ENCODE measurements around the gene STYXL1.

The STYXL1 gene

DNA sequence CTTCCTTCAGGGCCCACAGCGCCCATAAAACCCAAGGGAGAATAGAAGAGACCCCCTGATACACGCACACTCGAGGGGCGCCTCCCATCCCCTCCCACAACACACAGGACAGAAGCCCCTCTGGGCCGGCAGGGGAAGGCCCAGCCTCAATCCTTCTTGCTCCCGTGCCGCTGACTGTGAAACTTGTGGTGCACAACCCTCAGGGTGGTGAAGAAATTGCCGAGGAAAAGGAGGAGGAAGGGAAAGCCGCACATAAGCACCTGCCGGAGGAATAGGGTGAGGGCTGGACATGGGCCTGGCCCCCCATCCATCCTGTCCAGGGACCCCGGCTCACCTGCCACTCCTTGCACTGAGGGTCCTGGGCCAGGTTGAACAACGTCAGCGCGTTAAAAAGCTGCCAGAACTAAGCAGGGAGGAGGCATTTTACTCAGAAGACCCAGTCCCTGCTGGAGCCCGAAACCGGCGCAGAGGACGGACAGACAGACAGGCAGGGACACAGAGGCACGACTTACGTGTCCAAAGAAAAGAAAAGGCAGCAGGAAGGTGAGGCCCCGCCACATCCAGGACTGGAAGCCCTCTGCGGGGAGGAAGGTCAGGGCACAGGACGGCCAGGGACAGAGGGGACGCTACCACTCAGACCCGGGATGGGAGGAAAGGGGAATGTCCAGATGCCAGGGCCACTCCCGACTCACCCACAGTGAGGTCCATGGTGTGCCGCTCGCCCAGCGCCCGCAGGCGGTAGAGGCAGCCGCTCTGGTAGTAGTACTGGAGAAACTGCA is 60.6 kb downstream of the STYXL1 start:
- TF ChIP-seq, protein P1, sequence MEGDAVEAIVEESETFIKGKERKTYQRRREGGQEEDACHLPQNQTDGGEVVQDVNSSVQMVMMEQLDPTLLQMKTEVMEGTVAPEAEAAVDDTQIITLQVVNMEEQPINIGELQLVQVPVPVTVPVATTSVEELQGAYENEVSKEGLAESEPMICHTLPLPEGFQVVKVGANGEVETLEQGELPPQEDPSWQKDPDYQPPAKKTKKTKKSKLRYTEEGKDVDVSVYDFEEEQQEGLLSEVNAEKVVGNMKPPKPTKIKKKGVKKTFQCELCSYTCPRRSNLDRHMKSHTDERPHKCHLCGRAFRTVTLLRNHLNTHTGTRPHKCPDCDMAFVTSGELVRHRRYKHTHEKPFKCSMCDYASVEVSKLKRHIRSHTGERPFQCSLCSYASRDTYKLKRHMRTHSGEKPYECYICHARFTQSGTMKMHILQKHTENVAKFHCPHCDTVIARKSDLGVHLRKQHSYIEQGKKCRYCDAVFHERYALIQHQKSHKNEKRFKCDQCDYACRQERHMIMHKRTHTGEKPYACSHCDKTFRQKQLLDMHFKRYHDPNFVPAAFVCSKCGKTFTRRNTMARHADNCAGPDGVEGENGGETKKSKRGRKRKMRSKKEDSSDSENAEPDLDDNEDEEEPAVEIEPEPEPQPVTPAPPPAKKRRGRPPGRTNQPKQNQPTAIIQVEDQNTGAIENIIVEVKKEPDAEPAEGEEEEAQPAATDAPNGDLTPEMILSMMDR (conservative IDR thresholded peaks at IDR 0.05; ENCODE audit: control insufficient read depth, insufficient read depth, low read depth, low read length), result no peak
- no peak for DNase-seq (ENCODE audit: low read depth)
- no peak overlapping the region for H3K4me3 ChIP-seq (ENCODE audit: control insufficient read depth, low read depth, low read length)

DNA sequence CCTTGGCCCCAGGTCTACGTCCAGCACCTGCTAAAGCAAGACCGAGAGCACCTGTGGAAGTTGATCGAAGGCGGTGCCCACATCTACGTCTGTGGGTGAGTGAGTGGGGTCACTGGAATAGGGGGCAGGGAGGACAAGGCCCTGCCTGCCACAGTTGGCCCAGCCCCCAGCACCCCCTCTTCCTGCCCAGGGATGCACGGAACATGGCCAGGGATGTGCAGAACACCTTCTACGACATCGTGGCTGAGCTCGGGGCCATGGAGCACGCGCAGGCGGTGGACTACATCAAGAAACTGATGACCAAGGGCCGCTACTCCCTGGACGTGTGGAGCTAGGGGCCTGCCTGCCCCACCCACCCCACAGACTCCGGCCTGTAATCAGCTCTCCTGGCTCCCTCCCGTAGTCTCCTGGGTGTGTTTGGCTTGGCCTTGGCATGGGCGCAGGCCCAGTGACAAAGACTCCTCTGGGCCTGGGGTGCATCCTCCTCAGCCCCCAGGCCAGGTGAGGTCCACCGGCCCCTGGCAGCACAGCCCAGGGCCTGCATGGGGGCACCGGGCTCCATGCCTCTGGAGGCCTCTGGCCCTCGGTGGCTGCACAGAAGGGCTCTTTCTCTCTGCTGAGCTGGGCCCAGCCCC is 61.5 kb downstream of the STYXL1 start:
- DNase-seq (ENCODE audit: low read depth), result no peak
- TF ChIP-seq, protein P1 (conservative IDR thresholded peaks at IDR 0.05; ENCODE audit: control insufficient read depth, insufficient read depth, low read depth, low read length), result no peak
- H3K4me3 ChIP-seq (ENCODE audit: control insufficient read depth, low read depth, low read length), result no peak overlapping the region

DNA sequence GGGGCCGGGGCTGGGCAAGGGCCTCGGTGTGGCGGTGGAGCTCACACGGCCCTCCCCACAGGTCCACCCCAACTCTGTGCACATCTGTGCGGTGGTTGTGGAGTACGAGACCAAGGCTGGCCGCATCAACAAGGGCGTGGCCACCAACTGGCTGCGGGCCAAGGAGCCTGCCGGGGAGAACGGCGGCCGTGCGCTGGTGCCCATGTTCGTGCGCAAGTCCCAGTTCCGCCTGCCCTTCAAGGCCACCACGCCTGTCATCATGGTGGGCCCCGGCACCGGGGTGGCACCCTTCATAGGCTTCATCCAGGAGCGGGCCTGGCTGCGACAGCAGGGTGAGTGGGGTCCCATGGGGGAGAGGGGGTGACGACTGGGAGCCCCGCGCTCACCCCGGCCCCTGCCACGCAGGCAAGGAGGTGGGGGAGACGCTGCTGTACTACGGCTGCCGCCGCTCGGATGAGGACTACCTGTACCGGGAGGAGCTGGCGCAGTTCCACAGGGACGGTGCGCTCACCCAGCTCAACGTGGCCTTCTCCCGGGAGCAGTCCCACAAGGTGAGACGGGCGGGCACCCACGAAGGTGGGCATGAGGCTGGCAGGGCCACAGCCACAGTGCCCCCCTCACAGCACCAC is 62.2 kb downstream of the STYXL1 start:
- H3K4me3 ChIP-seq (ENCODE audit: control insufficient read depth, low read depth, low read length), result no peak overlapping the region
- TF ChIP-seq, protein P1 (conservative IDR thresholded peaks at IDR 0.05; ENCODE audit: control insufficient read depth, insufficient read depth, low read depth, low read length), result no peak
- peak; percentile 31 for DNase-seq (ENCODE audit: low read depth)

DNA sequence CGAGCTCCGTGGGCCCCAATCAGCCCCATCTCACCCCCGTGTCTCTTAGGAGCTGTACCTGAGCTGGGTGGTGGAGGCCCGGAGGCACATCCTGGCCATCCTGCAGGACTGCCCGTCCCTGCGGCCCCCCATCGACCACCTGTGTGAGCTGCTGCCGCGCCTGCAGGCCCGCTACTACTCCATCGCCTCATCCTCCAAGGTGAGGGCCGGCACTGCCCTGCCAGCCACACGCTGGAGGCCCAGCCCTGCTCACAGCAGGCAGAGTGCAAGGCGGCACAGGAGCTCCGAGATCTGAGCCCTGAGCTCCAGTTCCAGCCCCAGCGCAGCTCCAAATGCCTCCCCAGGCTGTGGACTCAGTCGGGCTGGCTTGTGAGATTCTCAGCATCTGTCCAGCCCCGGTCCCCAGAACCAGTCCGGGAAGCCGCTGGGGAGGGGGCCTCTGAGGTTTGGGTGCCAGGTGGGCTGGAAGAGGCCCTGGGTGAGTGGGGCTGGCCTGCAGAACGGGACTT is 62.7 kb downstream of the STYXL1 start:
- TF ChIP-seq, protein P1 (conservative IDR thresholded peaks at IDR 0.05; ENCODE audit: control insufficient read depth, insufficient read depth, low read depth, low read length), result no peak
- DNase-seq (ENCODE audit: low read depth), result no peak
- no peak overlapping the region for H3K4me3 ChIP-seq (ENCODE audit: control insufficient read depth, low read depth, low read length)

DNA sequence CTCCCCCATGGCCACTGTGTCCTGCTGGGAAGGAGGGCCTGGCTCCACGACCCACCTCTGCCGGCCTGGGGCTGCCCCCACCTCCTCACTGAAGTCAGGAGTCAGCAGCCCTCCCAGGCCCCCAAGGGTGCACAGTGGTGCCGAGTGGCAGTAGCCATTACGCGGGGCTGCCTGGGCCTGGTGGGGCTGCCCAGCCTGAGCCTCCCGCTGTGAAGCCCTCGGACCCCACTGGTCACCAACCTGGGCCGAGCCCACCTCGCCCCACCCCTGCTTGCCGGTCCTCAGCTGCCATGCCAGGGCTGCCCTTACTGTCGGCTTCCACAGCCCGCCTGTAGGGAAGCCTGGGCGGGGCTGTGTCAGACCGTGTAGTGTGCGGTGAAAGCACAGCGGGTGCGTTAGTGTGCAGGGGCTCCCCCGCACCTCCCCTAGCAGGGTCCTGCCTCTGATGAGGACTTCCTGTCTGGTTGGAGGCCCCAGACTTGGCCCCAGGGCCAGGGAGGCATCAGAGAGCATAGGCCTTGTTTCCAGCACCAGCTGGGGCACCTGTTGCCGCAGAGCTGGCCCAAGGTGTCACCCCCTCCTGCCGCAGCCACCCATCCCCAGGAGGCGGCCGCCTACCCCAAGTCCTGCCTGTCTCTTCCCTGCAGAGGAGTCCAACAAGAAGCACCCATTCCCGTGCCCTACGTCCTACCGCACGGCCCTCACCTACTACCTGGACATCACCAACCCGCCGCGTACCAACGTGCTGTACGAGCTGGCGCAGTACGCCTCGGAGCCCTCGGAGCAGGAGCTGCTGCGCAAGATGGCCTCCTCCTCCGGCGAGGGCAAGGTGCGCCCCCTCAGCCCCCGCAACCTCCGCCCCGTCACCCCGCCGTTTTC is 63.4 kb downstream of the STYXL1 start:
- TF ChIP-seq, protein P1 (conservative IDR thresholded peaks at IDR 0.05; ENCODE audit: control insufficient read depth, insufficient read depth, low read depth, low read length), result no peak
- DNase-seq (ENCODE audit: low read depth), result no peak
- no peak overlapping the region for H3K4me3 ChIP-seq (ENCODE audit: control insufficient read depth, low read depth, low read length)

Data from fibroblast of mammary gland (primary cell).